HEK293 (cell line): ENCODE results near the gene RAB1B.

Experiments
- CTCF ChIA-PET: fragments of 350-600 bp; formaldehyde crosslinking; extraction: SDS; loops from one replicate; lab custom pipeline; 2021; ENCODE audit warnings: antibody characterized with exemption; lab: Yijun Ruan, JAX
- POLR2A ChIA-PET: fragments of 300-600 bp; formaldehyde crosslinking; extraction: SDS; loops from one replicate; lab custom pipeline; 2020; ENCODE audit warnings: antibody characterized with exemption, inconsistent platforms; lab: Yijun Ruan, JAX
- H3K27ac ChIP-seq: fragments of 200-500 bp; sonication (Bioruptor generic); 2 replicates; pipeline ENCODE4 v1.5.1; 2014; ENCODE audit warnings: low read depth, low read length, control low read depth, inconsistent platforms; ENCODE audit errors: extremely low read depth
- H3K36me3 ChIP-seq, 2 experiments: fragments of 200-500 bp in 1 of 2; sonication (Bioruptor generic) in 1 of 2; 1 replicate in 1 of 2; 2 replicates in 1 of 2; pipeline ENCODE4 v1.5.1; 2014 to 2017; ENCODE audit warnings: inconsistent platforms in 2 of 2, low read length in 2 of 2; ENCODE audit not compliant: control insufficient read depth in 2 of 2, insufficient read depth in 1 of 2
- H3K4me1 ChIP-seq: fragments of 200-500 bp; sonication (Bioruptor generic); 2 replicates; pipeline ENCODE4 v1.5.1; 2014; ENCODE audit warnings: mild to moderate bottlenecking, low read length, inconsistent platforms; ENCODE audit not compliant: control insufficient read depth, insufficient read depth
- H3K4me3 ChIP-seq: 2 replicates; pipeline ENCODE4 v1.5.1; 2011; ENCODE audit warnings: low read depth, mild to moderate bottlenecking, control low read depth, low read length, moderate library complexity
- H3K9me3 ChIP-seq: fragments of 200-500 bp; sonication (Bioruptor generic); 2 replicates; pipeline ENCODE4 v1.5.1; 2014; ENCODE audit warnings: low read depth, low read length, inconsistent platforms; ENCODE audit not compliant: control insufficient read depth, insufficient read depth
- BCL11B ChIP-seq: fragments of 450-650 bp; formaldehyde crosslinking; IDR thresholded peaks from 2 replicates; pipeline ENCODE4 v1.5.1; 2016; ENCODE audit warnings: low read depth, missing biosample characterization, missing genetic modification characterization
- IKZF3 ChIP-seq: fragments of 450-650 bp; IDR thresholded peaks from 2 replicates; pipeline ENCODE4 v1.5.0; 2018; ENCODE audit warnings: missing biosample characterization, mild to moderate bottlenecking, missing genetic modification characterization, moderate library complexity
- ZBTB1 ChIP-seq: fragments of 450-650 bp; formaldehyde crosslinking; IDR thresholded peaks from 2 replicates; pipeline ENCODE4 v1.5.1; 2016; ENCODE audit warnings: missing biosample characterization, missing genetic modification characterization
- ZNF138 ChIP-seq: fragments of 450-650 bp; formaldehyde crosslinking; IDR thresholded peaks from 2 replicates; pipeline ENCODE4 v1.5.1; 2016; ENCODE audit warnings: missing biosample characterization, missing genetic modification characterization, borderline replicate concordance
- ZNF239 ChIP-seq: fragments of 450-650 bp; formaldehyde crosslinking; IDR thresholded peaks from 2 replicates; pipeline ENCODE4 v1.5.1; 2016; ENCODE audit warnings: missing biosample characterization, missing genetic modification characterization
- ZNF311 ChIP-seq: fragments of 450-650 bp; formaldehyde crosslinking; IDR thresholded peaks from 2 replicates; pipeline ENCODE4 v1.5.1; 2017; ENCODE audit warnings: missing biosample characterization, missing genetic modification characterization, borderline replicate concordance
- ZNF404 ChIP-seq: fragments of 450-650 bp; formaldehyde crosslinking; IDR thresholded peaks from 2 replicates; pipeline ENCODE4 v1.5.1; 2017; ENCODE audit warnings: missing biosample characterization, missing genetic modification characterization
- ZNF48 ChIP-seq: fragments of 450-650 bp; formaldehyde crosslinking; IDR thresholded peaks from 2 replicates; pipeline ENCODE4 v1.5.1; 2016; ENCODE audit warnings: missing biosample characterization, missing genetic modification characterization
- ZNF621 ChIP-seq: fragments of 450-650 bp; formaldehyde crosslinking; IDR thresholded peaks from 2 replicates; pipeline ENCODE4 v1.5.1; 2017; ENCODE audit warnings: missing biosample characterization, missing genetic modification characterization
- ZNF623 ChIP-seq: fragments of 450-650 bp; formaldehyde crosslinking; IDR thresholded peaks from 2 replicates; pipeline ENCODE4 v1.5.1; 2016; ENCODE audit warnings: missing biosample characterization, missing genetic modification characterization
- ZNF629 ChIP-seq: fragments of 450-650 bp; formaldehyde crosslinking; IDR thresholded peaks from 2 replicates; pipeline ENCODE4 v1.5.1; 2017; ENCODE audit warnings: missing biosample characterization, missing genetic modification characterization
- ZNF76 ChIP-seq: fragments of 450-650 bp; formaldehyde crosslinking; IDR thresholded peaks from 2 replicates; pipeline ENCODE4; 2016; ENCODE audit warnings: low read depth, missing biosample characterization, missing genetic modification characterization, borderline replicate concordance
- TF ChIP-seq, protein P1 (sequence below): fragments of 450-650 bp; formaldehyde crosslinking; IDR thresholded peaks from 2 replicates; pipeline ENCODE4 v1.5.1; 2016; ENCODE audit warnings: missing biosample characterization, missing genetic modification characterization
- TF ChIP-seq, protein P2 (sequence below): fragments of 450-650 bp; formaldehyde crosslinking; IDR thresholded peaks from 2 replicates; pipeline ENCODE4 v1.5.1; 2016; ENCODE audit warnings: missing biosample characterization, missing genetic modification characterization
- TF ChIP-seq, protein P3 (sequence below): sonication (generic); formaldehyde crosslinking; IDR thresholded peaks from 2 replicates; pipeline ENCODE4 v1.8.1; 2022; ENCODE audit warnings: mild to moderate bottlenecking, moderate library complexity, missing genetic modification reagents

The RAB1B gene

DNA sequence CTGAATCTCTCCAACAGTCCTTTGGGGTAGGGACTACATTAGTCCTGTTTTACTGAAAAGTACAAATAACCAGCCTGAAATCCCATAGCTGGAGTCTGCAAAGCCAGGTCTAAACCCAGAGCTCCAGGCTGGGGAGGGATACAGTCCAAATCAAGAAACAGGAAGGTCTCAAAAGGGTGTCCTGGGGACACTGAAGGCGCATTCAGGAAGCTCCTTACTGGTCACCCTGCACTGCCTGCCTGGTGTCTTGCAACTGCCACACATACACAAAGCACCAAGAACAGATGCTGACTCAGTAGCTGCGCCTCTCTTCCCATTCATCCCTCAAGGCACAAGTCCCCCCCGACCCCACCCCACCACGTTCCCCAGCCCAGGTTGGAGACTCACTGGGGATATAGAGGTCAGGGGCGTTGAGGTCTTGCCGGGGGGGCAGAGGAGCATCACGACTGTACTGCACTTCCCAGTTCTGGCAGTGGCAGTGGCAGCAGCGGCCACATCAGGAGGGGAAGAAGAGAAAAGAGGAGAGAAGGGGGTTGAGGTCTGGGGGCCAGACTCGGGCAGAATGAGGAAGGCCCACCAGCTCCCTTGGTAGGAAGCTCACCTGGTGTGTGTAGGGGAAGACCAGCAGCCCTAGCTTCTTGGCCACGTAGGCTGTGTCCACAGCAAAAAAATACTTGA, 18.9 kb downstream of the RAB1B start:
- ChIA-PET CTCF (interaction anchor here (0.9 to 2.1 kb wide), 2 partner anchors 65 to 102 kb away, joined by 4 to 5 read pairs; no protein-coding TSS in a partner anchor), POLR2A (interaction anchor here (0.7 kb wide), 1 partner anchor 193 kb away, joined by 3 read pairs; the partner anchor contains the start of gene DPP3)
- Histone ChIP-seq H3K27ac (no peak overlapping the region), H3K36me3 (peaks cover 0 to 31% of the 10 kb centered on the region in 2 experiments; a peak in 1 of 3 replicates), H3K9me3 (no peaks in the 10 kb centered on the region), H3K4me3 (no peak overlapping the region), H3K4me1 (no peaks in the 10 kb centered on the region)
- no peak for TF ChIP-seq ZNF311 (tag by site-specific recombination)
- TF ChIP-seq ZNF623 (tag by site-specific recombination): no peak
- TF ChIP-seq, protein P1, sequence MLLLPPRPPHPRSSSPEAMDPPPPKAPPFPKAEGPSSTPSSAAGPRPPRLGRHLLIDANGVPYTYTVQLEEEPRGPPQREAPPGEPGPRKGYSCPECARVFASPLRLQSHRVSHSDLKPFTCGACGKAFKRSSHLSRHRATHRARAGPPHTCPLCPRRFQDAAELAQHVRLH (tag by site-specific recombination): no peak
- no peak for TF ChIP-seq ZNF629 (tag by site-specific recombination)
- TF ChIP-seq ZNF76 (tag by site-specific recombination): no peak
- no peak for TF ChIP-seq ZNF239 (tag by site-specific recombination)
- no peak for TF ChIP-seq ZNF404 (tag by site-specific recombination)

DNA sequence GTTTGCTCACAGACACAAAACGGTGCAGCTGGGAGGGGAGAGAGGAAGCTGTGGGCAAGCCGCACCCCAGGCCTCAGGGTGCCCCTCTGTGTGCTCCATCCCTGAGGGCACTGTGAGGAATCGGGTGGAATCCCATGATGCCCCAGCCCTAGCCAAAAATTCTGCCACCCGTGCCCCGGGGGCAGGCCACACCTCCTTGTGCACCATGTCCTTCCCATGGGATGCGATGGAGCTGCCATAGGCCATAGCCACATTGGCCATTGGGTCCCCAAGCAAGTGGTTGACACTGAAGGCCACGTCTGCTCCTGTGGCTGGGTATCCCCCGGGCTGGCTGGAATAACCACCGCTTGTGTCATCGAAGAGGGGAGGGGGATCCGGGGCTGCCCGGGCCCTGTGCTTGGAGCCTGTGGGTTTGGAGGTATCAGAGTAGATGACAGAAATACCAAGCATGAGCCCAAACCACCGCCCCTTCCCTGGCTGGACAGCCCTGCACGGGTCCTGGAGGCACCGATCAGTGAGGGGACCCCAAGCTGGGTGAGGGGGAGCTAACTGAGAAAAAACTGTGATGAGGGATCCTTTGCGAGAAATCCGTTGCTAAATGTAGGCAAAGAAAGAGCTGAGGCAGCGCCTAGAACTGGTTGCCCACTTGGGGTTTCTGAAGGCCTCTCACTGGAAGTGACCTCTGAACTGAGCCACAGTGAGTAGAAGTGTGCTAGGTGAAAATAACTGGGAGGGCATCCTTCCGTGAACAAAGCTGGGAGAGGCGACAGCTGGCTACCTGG, 19.6 kb downstream of the RAB1B start:
- ChIA-PET POLR2A (interaction anchor here (0.7 to 1.8 kb wide), 8 partner anchors 8 to 192 kb away, joined by 3 to 13 read pairs (median 8); partner anchors contain the start of genes DPP3 and RAB1B), CTCF (interaction anchor here (0.5 to 2.3 kb wide), 9 partner anchors 9 to 101 kb away, joined by 3 to 9 read pairs (median 5); partner anchors contain the start of gene RAB1B)
- no peaks in the 10 kb centered on the region for H3K9me3 ChIP-seq
- H3K4me1 ChIP-seq: no peaks in the 10 kb centered on the region
- H3K27ac ChIP-seq: peak overlapping the region; percentile 44; the same call in 1 of the 2 replicates
- peaks cover 0 to 29% of the 10 kb centered on the region in 2 experiments; a peak in 1 of 3 replicates for H3K36me3 ChIP-seq
- H3K4me3 ChIP-seq: peak overlapping the region; percentile 79
- TF ChIP-seq, protein P2, sequence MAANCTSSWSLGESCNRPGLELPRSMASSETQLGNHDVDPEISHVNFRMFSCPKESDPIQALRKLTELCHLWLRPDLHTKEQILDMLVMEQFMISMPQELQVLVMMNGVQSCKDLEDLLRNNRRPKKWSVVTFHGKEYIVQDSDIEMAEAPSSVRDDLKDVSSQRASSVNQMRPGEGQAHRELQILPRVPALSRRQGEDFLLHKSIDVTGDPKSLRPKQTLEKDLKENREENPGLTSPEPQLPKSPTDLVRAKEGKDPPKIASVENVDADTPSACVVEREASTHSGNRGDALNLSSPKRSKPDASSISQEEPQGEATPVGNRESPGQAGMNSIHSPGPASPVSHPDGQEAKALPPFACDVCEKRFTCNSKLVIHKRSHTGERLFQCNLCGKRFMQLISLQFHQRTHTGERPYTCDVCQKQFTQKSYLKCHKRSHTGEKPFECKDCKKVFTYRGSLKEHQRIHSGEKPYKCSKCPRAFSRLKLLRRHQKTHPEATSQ (tag by site-specific recombination): no peak
- TF ChIP-seq BCL11B (tag by site-specific recombination): no peak
- TF ChIP-seq IKZF3: no peak
- no peak for TF ChIP-seq ZNF621 (tag by site-specific recombination)
- no peak for TF ChIP-seq ZNF48
- no peak for TF ChIP-seq ZBTB1 (tag by site-specific recombination)
- TF ChIP-seq ZNF138 (tag by site-specific recombination): no peak
- TF ChIP-seq, protein P3, sequence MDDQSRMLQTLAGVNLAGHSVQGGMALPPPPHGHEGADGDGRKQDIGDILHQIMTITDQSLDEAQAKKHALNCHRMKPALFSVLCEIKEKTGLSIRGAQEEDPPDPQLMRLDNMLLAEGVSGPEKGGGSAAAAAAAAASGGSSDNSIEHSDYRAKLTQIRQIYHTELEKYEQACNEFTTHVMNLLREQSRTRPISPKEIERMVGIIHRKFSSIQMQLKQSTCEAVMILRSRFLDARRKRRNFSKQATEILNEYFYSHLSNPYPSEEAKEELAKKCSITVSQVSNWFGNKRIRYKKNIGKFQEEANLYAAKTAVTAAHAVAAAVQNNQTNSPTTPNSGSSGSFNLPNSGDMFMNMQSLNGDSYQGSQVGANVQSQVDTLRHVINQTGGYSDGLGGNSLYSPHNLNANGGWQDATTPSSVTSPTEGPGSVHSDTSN (CRISPR knock-in tag): no peak
- no peak for TF ChIP-seq ZNF76 (tag by site-specific recombination)
